ENCODE data around the gene SMAD3. TPM values are rescaled to one million over a fixed set of nuclear protein-coding genes. Genes with fewer than 3 reads are reported as not detected.

SMAD3 gene
- total and polyA plus RNA-seq, 4 donors: 10.9 to 41.6 (median 23.4) TPM

DNA sequence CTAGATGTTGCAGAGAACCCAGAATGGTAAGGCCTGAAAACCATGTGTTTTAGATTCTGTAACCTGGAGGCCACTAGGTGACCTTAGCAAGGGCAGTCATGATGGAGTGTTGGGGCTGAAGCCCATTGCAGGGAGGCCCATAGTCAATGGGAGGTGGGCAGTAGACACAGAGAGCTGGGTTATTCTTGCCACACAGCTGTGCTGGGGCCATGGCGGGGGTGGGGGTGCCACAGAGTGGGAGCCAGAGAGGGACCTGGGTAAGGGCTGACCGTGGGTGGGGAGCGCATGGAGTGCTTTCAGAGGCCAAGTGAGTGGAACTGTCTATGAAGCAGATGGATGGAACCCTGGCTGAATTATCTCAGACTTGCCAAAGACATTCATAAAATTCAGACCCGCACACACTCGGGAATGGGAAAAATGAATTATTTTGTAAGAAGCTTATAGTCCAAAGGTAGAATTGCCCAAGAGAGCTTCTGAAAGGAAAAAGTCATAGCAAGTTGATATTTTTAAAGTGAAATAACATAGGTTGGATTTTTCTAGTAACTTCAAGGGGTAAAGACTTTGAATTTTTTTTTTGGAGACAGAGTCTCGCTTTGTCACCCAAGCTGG lies 53.9 kb downstream of the SMAD3 start:
- no peak overlapping the region for H3K9ac ChIP-seq (ENCODE audit: insufficient read depth in 1 of 2, low read length in 2 of 2)
- H3K36me3 ChIP-seq (ENCODE audit: control insufficient read depth in 4 of 4, insufficient read depth in 4 of 4, low read length in 4 of 4): peaks cover 0 to 2% (median 0%) of the 10 kb centered on the region in 4 donors
- no peak for ATAC-seq (ENCODE audit: insufficient read depth, low FRiP score)
- TF ChIP-seq, protein P1, sequence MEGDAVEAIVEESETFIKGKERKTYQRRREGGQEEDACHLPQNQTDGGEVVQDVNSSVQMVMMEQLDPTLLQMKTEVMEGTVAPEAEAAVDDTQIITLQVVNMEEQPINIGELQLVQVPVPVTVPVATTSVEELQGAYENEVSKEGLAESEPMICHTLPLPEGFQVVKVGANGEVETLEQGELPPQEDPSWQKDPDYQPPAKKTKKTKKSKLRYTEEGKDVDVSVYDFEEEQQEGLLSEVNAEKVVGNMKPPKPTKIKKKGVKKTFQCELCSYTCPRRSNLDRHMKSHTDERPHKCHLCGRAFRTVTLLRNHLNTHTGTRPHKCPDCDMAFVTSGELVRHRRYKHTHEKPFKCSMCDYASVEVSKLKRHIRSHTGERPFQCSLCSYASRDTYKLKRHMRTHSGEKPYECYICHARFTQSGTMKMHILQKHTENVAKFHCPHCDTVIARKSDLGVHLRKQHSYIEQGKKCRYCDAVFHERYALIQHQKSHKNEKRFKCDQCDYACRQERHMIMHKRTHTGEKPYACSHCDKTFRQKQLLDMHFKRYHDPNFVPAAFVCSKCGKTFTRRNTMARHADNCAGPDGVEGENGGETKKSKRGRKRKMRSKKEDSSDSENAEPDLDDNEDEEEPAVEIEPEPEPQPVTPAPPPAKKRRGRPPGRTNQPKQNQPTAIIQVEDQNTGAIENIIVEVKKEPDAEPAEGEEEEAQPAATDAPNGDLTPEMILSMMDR (IDR thresholded peaks at IDR 0.05; ENCODE audit: control extremely low read depth, extremely low read depth): no peak
- H3K27me3 ChIP-seq (ENCODE audit: control insufficient read depth in 3 of 3, insufficient read depth in 3 of 3, low read length in 2 of 3): no peaks in the 10 kb centered on the region
- peak overlapping the region in 1 of 2 donors; percentile 15 for H3K27ac ChIP-seq (ENCODE audit: low read depth in 1 of 2, low read length in 1 of 2)
- DNase-seq: no peak
- no peaks in the 10 kb centered on the region for H3K9me3 ChIP-seq (ENCODE audit: control insufficient read depth in 4 of 4, insufficient read depth in 3 of 4, low read length in 3 of 4)
- WGBS, 2 donors: 93 to 97% methylated on average over 5 to 6 of the region's 6 CpGs
- H3K4me3 ChIP-seq: no peak overlapping the region
- peaks cover 0 to 54% (median 29%) of the 10 kb centered on the region in 5 donors for H3K4me1 ChIP-seq (ENCODE audit: control insufficient read depth in 5 of 5, insufficient read depth in 5 of 5, low read length in 5 of 5)

DNA sequence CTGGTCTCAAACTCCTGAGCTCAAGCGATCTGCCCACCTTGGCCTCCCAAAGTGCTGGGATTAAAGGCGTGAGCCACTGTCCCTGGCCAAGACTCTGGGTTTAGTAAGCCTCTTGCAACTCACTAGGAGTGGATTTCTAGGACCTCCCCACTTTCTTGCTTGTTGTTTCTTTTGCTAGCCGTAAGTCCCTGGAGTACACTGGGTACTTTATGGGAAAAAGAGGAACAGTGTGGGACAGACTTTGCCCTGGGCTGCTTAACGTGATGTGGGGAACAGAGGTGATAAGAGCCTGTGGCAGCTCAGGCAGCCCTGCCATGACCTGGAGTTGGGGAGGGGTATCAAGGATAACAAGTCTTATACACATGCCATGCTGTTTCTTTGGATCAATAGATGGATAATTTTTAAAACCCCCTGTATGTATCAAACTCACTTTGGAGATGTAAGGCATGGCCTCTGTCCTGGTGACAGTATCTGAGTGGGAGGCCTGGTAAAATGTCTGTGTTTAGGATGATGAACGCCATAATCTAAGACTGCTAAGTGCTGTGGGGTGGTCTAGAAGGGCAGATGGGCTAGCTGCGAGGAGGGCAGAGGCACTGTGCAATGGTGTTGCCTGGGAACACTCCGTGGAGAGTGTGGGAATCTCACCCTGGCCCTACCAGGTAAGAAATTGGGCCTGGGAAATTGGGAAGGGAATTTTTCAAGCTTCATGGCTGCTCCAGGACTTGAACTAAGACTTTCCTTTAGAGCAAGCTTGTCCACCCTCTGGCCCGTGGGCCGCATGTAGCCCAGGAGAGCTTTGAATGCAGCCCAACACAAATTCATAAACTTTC lies 54.8 kb downstream of the SMAD3 start:
- TF ChIP-seq, protein P1 (IDR thresholded peaks at IDR 0.05; ENCODE audit: control extremely low read depth, extremely low read depth): no peak
- H3K9ac ChIP-seq (ENCODE audit: insufficient read depth in 1 of 2, low read length in 2 of 2): peak overlapping the region in 1 of 2 donors; percentile 26
- no peaks in the 10 kb centered on the region for H3K36me3 ChIP-seq (ENCODE audit: control insufficient read depth in 4 of 4, insufficient read depth in 4 of 4, low read length in 4 of 4)
- H3K27ac ChIP-seq (ENCODE audit: low read depth in 1 of 2, low read length in 1 of 2): peak overlapping the region; percentile 87 to 94
- 81 to 83% methylated on average over 9 of the region's 9 CpGs for WGBS, 2 donors
- ATAC-seq (ENCODE audit: insufficient read depth, low FRiP score): no peak
- no peaks in the 10 kb centered on the region for H3K9me3 ChIP-seq (ENCODE audit: control insufficient read depth in 4 of 4, insufficient read depth in 3 of 4, low read length in 3 of 4)
- H3K27me3 ChIP-seq (ENCODE audit: control insufficient read depth in 3 of 3, insufficient read depth in 3 of 3, low read length in 2 of 3): no peaks in the 10 kb centered on the region
- H3K4me3 ChIP-seq: no peak overlapping the region
- peaks cover 1 to 52% (median 27%) of the 10 kb centered on the region in 5 donors for H3K4me1 ChIP-seq (ENCODE audit: control insufficient read depth in 5 of 5, insufficient read depth in 5 of 5, low read length in 5 of 5)
- DNase-seq: no peak

DNA sequence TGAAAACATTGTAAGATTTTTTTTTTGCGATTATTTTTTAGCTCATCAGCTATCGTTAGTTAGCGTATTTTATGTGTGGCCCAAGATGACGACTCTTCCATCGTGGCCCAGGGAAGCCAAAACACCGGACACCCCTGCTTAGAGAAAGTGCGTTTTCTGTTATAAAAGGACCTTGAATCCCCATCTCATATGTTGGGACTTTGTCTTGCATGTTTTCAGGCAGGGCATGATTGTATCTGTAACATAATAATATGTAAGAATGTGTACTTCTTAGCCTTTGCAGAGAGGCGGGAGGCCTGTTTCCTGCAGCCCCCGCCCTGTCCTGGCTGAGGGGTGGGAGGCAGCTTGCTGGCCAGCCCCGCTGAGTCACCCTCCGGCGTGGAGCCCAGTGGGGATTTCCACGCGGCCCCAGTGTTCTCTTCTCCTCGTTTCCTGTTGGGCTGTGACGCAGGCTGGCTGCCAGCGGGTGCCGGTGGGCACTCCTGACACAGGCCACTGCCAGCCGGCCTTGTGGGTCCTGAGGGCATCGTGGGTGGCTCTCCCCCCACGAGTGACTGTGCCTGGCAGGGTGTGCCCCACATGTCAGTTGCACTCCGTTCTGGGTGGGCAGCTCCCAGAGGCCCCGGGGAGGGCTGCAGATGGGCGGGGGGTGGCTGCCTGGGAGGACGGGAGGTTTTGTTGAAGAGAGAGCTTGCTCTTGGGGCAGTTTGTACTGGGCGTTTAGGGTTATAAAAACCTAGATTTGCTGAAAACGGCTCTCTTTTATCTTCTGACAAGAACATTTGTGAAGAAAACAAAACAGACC lies 55.6 kb downstream of the SMAD3 start:
- Histone ChIP-seq H3K27me3 (ENCODE audit: control insufficient read depth in 3 of 3, insufficient read depth in 3 of 3, low read length in 2 of 3) (no peaks in the 10 kb centered on the region), H3K4me3 (no peak overlapping the region), H3K9ac (ENCODE audit: insufficient read depth in 1 of 2, low read length in 2 of 2) (peak overlapping the region in 1 of 2 donors; percentile 26), H3K4me1 (ENCODE audit: control insufficient read depth in 5 of 5, insufficient read depth in 5 of 5, low read length in 5 of 5) (peaks cover 10 to 55% (median 29%) of the 10 kb centered on the region in 5 donors), H3K27ac (ENCODE audit: low read depth in 1 of 2, low read length in 1 of 2) (peak overlapping the region; percentile 87 to 94), H3K36me3 (ENCODE audit: control insufficient read depth in 4 of 4, insufficient read depth in 4 of 4, low read length in 4 of 4) (no peaks in the 10 kb centered on the region), H3K9me3 (ENCODE audit: control insufficient read depth in 4 of 4, insufficient read depth in 3 of 4, low read length in 3 of 4) (no peaks in the 10 kb centered on the region)
- TF ChIP-seq, protein P1 (IDR thresholded peaks at IDR 0.05; ENCODE audit: control extremely low read depth, extremely low read depth): no peak
- WGBS, 2 donors: 15 to 18% methylated on average over 22 to 27 of the region's 27 CpGs
- DNase-seq (peak; percentile 64 to 88 (median 85)), ATAC-seq (ENCODE audit: insufficient read depth, low FRiP score) (peak; percentile 74)
